ENCODE data around the gene OR6J1.
"Not testable (repeated sequence)": the region's sequence is repeated elsewhere in the genome, so short reads cannot be mapped to it uniquely, and the experiment has no call there.

Gene OR6J1

GRCh38 chr14:22644305-22644635, at the start of gene OR6J1:
Gene OR6J1, minus strand, starts transcription at chr14:22644352. Its CDS starts 9,541 bp downstream, at chr14:22634811.
- DNase-seq: no peak

GRCh38 chr14:22692194-22692593, 48.0 kb upstream of the OR6J1 start:
- DNase-seq: no peak

GRCh38 chr14:22691171-22691570, 47.0 kb upstream of the OR6J1 start:
- DNase-seq: no peak

GRCh38 chr14:22689199-22689598, 45.0 kb upstream of the OR6J1 start:
- DNase-seq: peak; percentile 1

- DNase-seq: not testable (repeated sequence)
Observed at GRCh38 chr14:22687969-22688368, 43.8 kb upstream of the OR6J1 start.

GRCh38 chr14:22686176-22686611, 42.0 kb upstream of the OR6J1 start:
- not testable (repeated sequence) for DNase-seq

GRCh38 chr14:22685467-22685866, 41.3 kb upstream of the OR6J1 start:
- no peak for DNase-seq

- not testable (repeated sequence) for DNase-seq
Observed at GRCh38 chr14:22683428-22683827, 39.3 kb upstream of the OR6J1 start.

- no peak for DNase-seq
Observed at GRCh38 chr14:22678221-22678620, 34.1 kb upstream of the OR6J1 start.

- DNase-seq: not testable (repeated sequence)
Observed at GRCh38 chr14:22677551-22677950, 33.4 kb upstream of the OR6J1 start.

- no peak for DNase-seq
Observed at GRCh38 chr14:22671622-22672021, 27.5 kb upstream of the OR6J1 start.

- no peak for DNase-seq
Observed at GRCh38 chr14:22668863-22669262, 24.7 kb upstream of the OR6J1 start.

GRCh38 chr14:22668417-22668816, 24.3 kb upstream of the OR6J1 start:
- no peak for DNase-seq

GRCh38 chr14:22667881-22668280, 23.7 kb upstream of the OR6J1 start:
- DNase-seq: no peak

GRCh38 chr14:22666203-22666893, 22.2 kb upstream of the OR6J1 start:
- DNase-seq: no peak

- peak; percentile 7 for DNase-seq
Observed at GRCh38 chr14:22664261-22664660, 20.1 kb upstream of the OR6J1 start.

GRCh38 chr14:22660654-22661053, 16.5 kb upstream of the OR6J1 start:
- no peak for DNase-seq

- DNase-seq: no peak
Observed at GRCh38 chr14:22658946-22659345, 14.8 kb upstream of the OR6J1 start.

- peak; percentile 3 for DNase-seq
Observed at GRCh38 chr14:22657861-22658260, 13.7 kb upstream of the OR6J1 start.

GRCh38 chr14:22656945-22657731, 13.0 kb upstream of the OR6J1 start:
- no peak for DNase-seq

- DNase-seq: no peak
Observed at GRCh38 chr14:22656226-22656625, 12.1 kb upstream of the OR6J1 start.

- peak; percentile 55 for DNase-seq
Observed at GRCh38 chr14:22653012-22653621, 9.0 kb upstream of the OR6J1 start.

- no peak for DNase-seq
Observed at GRCh38 chr14:22651586-22651985, 7.4 kb upstream of the OR6J1 start.

- peak; percentile 62 for DNase-seq
Observed at GRCh38 chr14:22650960-22651521, 6.9 kb upstream of the OR6J1 start.

Measured in DMS 273 treated with DMSO at 0.1 percent for 48 hours (cell line).